Right forelimb (tissue), 1 donor: Measurements from ENCODE around the gene AGBL1.
"Not testable (repeated sequence)": the region's sequence is repeated elsewhere in the genome, so short reads cannot be mapped to it uniquely, and the experiment has no call there.

Experiments
- DNase-seq: peaks from one replicate; pipeline ENCODE4 v3.0.0-alpha.2; 2018

The AGBL1 gene

GRCh38 chr15:86087808-86088207, 8.1 kb downstream of the AGBL1 start:
- no peak for DNase-seq

GRCh38 chr15:86089422-86089821, 9.8 kb downstream of the AGBL1 start:
- DNase-seq, result no peak

- DNase-seq, result no peak
These were observed 22.1 kb downstream of the AGBL1 start for GRCh38 chr15:86101818-86102217.

DNA sequence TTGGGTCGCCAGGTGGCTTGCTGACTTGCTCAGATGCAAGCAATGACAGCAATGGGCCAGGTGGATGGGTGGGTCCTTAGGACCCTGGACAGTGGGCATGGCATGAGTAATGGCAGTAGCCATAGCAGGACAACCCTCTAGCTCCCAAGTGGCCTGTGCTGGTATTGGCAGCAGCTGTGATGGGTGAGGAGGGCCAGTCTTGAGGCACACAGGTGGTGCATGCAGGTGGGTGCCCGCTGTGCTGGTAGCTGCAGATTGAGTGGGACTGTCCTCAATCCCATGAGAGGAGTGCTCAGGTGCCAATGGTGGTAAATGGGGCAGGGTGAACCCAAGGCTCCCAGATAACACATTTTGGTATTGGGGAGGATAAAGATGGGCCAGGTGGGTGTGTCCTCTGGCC, 24.2 kb downstream of the AGBL1 start:
- DNase-seq, result no peak

- DNase-seq, result no peak
These were observed 26.6 kb downstream of the AGBL1 start for GRCh38 chr15:86106306-86106705.

- no peak for DNase-seq
These were observed 35.6 kb downstream of the AGBL1 start for GRCh38 chr15:86115145-86115801.

DNA sequence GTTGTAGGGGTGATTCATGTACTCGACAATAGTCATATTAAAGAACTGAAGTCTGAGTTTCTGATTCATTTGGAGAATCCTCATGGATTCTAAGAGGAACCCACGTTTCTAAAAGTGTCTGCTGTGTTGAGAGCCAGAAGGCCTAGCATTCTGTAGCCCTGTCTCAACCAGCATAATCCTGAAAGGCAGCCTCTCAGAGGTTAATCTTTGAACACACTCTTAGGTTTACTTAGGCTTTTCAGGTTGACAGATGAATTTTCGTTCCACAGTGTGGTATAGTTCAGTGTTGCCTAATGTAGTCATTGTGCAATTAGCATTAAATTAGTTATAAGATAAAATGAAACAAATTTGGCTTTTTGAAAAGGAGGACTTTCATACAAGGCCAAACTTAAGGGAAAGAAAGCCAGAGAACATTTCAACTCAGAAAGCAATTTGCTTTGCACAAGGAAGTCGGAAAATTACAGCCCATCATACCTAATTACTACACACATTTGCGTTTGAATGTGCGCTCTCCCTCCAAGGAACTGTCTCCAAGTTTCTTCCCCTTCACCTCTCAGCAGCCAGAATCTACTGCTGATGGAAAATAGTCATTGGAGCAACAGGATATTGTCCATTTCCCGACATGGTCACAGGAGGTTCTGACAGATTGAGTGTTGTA, 42.0 kb downstream of the AGBL1 start:
- no peak for DNase-seq

DNA sequence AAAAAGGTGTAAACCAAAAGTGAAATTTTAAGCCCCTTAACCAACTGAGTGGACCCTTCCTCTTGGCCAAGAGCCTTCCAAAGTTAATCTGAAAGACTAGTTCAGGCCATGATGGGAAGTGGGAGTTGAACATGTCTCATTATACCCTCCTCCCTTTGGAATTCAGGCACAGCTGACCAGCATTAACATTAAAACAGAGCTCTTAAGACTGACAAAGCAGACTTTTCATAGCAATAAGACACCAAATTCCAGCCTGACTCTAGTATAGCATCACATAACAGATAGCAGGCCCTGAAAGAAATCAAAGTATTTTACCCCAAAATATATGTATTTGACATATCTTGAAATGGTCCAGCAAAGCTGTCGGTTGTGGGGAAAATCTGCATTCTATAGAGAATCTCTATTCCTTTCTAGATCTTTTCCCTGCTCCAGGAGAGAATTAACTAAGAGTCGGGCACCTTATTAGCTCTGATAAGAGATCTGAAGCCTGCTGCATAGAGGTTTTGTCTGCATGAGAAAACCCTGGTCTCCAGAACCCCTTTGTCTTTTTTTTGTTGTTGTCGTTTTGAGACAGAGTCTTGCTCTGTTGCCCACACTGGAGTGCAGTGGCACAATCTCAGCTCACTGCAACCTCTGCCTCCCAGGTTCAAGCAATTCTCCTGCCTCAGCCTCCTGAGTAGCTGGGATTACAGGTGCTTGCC, 43.2 kb downstream of the AGBL1 start:
- not testable (repeated sequence) for DNase-seq

DNA sequence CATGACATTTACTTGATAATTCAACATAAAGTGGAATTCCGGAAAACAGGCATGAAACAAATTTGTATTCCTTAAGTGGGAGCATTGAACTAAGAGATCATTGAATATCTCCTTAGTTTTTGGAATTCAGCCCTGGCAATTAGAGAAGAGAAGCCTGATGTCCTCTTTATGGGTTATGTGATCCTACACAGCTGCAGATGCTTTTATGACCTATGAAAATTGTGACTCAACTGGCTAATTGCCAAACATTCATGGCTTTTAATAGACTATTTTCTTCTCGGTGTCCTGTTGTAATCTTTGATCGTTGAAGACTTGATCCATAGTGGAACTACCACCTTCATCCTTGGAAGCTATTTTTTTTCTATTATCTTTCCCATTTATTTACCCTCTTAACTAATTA, 46.1 kb downstream of the AGBL1 start:
- no peak for DNase-seq

- DNase-seq, result no peak
These were observed 47.9 kb downstream of the AGBL1 start for GRCh38 chr15:86127547-86127946.

DNA sequence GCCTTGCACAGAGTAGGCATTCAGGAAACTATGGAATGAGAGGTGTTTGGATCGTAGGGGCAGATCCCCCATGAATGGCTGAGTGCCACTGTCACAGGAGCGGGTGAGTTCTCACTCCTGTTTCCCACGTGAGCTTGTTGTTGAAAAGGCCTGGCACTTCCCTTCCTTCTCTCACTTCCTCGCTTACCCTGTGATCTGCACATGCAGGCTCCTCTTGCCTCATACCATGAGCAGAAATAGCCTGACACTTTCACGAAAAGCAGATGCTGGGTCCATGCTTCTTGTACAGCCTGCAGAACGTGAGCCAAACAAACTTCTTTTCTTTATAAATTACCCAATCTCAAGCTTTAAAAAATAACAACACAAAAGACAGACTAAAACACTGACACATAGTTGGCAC, 55.4 kb downstream of the AGBL1 start:
- DNase-seq, result no peak

DNA sequence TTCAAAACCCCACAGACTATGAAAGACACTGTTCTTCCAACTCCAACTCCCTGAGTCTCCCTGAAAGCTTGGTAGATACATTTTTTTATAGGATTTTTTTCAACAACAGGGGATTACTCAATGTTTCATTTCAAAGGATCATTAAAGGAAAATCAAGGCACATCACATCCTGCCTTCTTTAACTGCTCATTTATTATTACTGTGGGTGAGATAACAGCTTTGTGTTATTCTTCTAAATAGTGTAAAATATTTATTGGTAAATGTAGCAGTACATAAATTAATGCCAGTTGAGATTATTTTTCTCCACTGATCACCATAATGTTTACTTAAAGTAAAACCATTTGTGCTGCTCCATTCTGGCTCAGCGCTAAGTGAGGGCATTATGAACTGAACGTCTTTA, 57.2 kb downstream of the AGBL1 start:
- no peak for DNase-seq

GRCh38 chr15:86138798-86139197, 59.1 kb downstream of the AGBL1 start:
- no peak for DNase-seq

GRCh38 chr15:86139828-86140227, 60.2 kb downstream of the AGBL1 start:
- no peak for DNase-seq

DNA sequence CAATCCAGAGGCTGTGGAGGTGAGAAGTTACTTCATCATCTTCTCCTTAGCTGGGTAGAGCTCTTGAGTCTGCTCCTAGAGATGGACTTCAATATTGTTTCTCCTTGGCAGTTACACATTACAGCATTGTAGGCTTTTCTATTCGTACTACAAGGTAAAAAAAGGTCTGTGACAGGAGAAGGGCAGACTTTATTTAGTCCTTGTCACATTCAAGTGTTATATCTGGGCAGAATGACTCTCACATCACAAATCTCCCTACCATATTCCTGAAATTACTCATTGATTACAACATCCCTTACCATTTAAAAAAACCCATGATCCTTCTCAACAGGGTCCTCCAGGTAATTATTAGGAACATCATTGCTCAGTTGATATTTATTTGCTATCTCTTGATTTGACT, 75.0 kb downstream of the AGBL1 start:
- DNase-seq, result no peak

DNA sequence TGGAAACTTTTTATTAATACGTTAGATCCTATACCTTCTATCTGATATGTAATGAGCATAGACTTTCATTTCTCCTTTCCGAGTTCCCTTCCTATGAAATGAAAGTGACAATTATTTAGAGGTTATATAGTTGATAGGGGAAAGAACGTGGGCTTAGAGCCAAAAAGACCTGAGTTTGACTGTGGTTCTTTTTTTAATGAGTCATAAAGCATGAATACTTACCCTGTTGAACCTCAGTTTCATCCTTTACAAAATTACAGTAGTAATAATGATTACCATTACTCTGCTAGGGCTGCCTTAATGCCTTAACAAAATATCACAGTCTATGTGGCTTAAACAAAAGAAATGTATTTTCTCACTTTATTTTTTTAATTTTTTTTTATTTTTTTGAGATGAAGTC, 75.9 kb downstream of the AGBL1 start:
- no peak for DNase-seq

DNA sequence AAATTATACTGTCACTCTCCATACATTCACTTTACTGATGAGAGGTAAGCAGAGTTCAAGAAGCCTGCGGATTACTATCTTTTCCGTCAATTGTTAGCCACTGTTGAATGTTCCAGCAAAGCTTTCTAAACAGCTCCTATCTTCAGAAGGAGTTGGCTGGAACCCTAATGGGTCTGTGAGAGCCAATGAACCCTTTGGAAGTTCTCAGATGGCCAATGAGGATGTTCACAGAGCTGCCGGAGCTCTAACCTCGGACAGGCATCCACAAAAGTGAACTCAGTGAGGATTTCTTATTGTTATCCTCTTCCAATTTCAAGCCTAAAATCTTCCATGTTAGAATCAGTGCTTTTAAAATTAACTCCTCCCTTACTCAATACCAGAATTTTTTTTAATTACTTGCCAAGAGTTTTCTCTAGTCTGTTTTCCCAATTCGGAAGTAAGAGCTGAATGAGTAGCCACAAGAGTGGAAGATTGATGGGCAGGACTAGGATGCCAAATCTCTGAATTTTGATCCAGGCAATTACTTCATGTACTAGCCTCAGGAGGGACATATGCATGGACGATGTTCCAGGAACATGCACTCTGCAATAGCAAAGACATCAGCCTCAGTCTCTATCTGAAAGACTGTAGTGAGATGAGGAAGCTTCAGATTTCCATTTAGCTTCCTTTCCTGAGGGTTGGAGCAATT, 78.1 kb downstream of the AGBL1 start:
- DNase-seq, result no peak

- DNase-seq, result no peak
These were observed 79.8 kb downstream of the AGBL1 start for GRCh38 chr15:86159468-86159867.

DNA sequence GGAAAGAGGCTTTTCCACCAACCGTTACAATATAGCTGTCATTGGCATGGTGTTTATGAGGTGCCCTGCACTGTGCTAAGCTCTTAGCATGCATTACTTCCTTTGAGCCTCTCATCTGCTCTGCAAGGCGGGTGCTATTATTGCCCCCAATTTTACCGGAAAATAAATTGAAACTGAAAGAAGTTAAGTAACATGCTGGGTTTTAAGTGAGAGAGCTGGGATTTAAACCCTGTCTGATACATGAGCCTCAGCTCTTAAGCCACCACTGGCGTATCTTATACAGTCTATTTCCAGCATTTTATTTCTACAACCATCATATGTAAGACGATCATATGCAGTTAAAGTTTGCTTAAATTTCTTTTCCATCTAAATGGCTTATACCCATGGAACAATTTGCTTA, 81.6 kb downstream of the AGBL1 start:
- no peak for DNase-seq

DNA sequence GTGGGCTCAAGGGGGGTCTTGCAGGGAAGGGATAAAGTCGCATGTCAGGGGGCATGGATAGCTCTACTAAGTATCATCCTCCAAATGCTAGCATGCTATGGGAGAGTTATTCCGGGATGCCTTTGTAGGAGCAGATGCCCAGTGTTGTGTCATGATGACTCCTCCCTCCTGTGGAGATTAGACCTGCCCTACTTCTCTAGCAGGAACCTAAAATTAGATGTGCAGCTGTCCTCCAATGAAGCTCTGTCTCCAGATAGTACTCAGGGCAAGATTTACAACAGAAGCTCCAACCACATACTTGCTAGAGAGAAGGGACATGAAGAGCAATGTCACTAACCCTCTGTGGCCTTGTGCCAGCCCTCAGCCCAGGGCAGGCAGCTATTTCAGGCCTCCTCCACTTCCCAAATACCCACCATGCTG, 82.5 kb downstream of the AGBL1 start:
- DNase-seq, result no peak

- no peak for DNase-seq
These were observed 83.0 kb downstream of the AGBL1 start for GRCh38 chr15:86162641-86163040.

DNA sequence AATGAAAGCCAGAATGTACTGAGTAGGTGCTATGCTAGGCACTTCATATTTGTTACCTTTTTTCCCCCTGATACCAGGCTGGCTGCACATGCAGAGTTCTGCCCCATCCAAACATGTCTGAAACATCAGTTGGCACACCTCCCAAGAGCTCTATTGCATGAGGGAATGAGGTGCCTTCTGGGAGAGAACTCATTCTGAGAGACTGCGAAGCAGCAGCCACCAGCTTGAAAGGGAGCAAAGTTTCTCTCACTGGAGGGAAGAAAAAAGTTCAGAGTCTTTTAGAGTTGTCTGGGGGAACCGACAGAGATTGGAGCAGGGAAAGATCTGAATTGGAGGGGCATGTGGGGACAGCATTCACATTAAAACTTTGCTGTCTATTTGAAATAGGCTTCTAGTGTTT, 84.1 kb downstream of the AGBL1 start:
- no peak for DNase-seq

- DNase-seq, result no peak
These were observed 84.7 kb downstream of the AGBL1 start for GRCh38 chr15:86164232-86164898.
